NCI-H82 (cell line): ENCODE results near the gene DRC7.
"Not testable (repeated sequence)": the region's sequence is repeated elsewhere in the genome, so short reads cannot be mapped to it uniquely, and the experiment has no call there.

Experiments used
- DNase-seq: peaks from one replicate; lab custom pipeline; 2025; lab: John Stamatoyannopoulos, UW

DRC7 gene

DNA sequence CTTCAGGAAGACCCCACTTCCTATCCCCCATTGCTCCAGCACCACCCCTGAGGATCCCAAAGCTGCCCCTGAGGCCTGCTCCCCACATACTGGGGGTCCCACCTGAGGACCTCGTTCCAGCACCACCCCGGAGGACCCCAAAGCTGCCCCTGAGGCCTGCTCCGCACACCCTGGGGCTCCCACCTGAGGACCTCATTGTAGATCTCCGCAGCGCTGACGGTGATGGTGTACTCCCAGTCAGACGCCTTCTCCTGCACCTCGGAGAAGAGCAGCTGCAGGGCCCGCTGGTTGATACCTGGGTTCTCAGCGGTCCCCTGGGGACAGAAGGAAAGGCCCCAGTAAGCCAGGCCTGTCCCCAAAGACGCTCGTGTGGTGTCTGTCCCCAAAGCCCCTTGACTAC lies 67.4 kb downstream of the DRC7 start:
- no peak for DNase-seq

DNA sequence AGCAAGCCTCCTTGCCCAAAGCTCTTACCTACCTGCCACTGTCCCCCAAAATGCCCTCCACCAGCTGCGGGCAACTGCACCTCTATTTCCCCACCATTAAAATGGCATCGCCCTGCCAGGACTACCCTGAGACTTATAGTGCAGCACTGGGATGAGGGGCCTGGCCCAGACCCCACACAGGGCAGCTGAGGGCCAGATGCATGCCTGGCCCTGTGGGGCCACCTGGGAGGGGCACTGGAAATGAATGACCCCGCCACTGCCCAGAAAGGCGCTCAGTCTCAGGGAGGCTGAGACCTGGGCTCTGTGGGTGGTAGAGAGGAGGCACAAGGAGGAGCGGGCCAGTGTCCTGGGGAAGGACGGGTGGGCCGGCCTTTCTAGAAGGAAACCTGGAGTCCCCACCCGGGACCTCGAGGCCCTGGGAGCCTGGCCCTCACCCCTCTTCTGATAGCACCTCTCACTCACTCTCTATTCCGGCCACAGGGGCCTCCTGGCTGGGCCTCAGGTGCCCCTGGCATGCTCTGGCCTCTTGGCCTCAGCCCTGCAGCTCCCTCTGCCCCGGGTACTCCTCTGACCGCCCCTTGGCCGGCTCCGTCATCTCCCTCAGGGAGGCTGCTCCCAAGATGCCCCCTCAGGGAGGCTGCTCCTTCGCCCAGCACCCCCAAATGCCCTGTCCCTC lies 67.9 kb downstream of the DRC7 start:
- no peak for DNase-seq

DNA sequence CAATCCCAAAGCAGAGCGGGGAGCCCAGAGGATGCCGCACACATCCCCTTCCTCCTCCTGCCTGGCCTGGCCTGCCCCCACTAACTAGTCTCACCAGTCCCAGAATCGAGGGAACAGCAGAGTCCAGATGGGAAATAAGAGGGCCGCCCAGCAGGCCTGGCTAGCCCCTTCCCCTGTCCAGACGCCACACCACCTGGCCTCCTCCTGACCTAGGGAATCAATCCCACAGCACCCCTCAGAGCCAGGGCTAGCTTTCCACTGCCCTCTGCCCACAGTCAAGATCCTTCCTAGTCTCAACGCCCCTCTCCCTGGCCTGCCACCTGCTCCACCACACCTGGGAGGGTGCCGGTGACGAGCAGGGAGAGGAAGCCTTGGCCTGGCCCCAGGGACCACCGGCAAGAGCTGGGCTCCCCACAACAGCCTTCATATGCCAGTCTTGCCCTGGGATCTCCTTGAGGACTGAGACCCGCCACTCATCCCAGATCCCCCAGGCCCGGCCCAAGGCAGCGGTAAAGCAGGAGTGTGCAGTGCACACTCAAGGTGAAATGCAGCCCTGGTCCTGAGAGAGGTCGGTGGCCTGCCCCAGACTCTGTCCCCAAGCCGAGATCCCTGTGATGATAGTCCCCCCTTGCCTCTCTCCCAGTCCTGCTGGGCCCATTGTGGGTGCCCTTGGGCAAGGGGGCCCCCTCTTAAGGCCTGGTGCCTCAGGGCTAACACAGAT lies 68.8 kb downstream of the DRC7 start:
- no peak for DNase-seq

DNA sequence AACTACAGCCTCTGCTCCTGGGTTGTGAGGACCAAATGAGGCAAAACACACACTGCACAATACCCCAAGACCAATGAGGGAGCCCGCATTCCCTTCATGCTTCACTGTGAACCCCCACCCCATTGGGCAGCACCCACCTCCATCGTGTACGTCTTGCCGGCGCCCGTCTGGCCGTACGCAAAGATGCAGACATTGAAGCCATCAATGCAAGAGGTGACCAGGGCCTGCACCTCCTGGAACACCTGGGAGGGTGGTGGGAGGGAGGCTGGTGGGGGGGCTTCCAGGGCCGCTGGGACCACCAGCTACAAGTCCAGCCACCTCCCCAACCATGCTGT lies 69.4 kb downstream of the DRC7 start:
- DNase-seq, result no peak

DNA sequence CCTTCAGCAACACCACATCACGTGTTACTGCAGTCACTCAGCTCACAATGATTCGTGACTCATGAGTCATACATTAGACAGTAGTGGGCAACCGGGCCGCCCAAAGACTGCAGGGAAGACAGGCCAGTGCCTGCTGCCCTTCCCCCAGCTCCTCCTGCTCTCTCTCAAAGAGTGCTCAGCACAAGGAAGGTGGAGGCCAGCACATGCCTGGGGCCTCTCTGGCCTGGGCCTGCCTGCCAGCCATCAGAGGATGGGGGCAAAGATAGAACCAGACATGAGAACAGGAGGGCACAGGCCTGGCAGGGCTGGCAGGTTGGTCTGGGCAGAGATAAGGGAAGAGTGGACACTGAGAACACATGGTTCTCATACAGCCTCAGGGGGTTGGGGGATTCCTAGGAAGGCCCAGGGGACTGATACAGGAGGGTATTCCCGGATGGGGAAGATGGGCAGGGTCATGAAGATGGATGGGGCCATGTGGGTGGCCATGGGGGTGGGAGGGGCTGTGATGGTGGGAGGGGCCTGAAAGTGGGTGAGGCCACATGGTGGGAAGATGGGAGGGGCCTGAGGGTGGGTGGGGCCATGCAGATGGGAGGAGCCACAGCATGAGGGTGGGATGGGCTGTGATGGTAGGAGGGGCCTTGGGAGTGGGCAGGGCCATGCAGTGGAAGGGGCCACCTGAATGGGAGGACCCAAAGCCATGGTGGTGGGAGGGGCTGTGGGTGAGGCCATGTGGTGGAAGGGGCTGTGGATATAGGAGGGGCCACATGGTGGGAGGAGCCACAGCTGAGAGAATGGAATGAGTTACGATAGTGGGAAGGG lies 69.9 kb downstream of the DRC7 start:
- peak; percentile 73 for DNase-seq

DNA sequence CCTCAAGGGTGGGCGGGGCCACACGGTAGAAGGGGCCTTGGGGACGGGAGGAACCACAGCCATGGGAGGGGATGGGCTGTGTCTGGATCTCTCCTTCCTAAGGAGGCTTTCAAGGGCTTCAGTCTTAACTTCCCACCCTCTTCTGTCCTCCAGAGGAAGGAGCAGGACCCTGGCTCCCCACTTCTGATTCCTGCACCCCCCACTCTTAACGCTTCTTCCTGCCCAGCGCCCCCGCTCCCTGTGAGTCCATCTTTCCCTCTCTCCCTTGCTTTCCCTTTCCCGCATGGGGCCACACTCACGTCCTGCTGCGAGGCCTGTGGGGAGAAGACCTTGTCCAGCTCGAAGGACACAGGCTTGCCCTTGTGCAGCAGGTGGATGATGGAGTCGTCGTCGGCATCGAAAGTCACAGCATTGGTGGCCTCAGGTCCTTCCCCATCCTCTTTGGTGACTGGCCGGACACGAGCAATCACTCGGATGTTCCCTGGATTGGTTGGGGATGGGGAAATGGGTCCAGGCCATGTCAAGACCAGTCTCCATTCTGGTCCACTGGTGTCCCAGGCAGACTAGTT lies 70.6 kb downstream of the DRC7 start:
- no peak for DNase-seq

DNA sequence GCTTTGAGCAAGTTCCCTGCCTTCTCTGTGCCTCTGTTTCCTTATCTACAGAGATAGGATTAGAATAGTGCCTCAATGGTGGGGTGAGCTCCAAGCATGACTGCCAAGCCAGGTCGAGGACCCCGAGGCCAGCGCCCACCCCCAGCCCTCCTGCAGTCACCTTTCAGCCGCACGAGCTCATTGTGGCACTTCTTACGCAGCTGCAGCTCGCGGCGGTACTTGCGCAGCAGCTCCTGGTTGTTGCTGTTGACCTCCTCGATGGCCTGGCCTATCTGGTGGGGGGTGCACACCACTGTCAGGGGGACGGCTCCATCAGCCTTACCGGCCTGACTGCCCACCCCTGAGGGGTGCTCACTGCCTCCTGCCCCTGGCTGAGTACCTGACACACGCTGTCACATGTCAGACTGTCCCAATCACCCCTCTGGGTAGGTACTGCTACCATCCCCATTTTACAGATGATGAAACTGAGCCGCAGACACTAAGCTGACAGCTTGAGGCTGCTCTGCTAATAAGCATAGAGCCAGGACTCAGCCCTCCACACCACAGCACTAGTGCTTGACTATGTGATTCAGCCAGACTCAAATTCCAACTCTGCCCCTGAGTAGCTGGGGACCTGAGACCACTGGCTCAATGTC lies 72.2 kb downstream of the DRC7 start:
- no peak for DNase-seq

DNA sequence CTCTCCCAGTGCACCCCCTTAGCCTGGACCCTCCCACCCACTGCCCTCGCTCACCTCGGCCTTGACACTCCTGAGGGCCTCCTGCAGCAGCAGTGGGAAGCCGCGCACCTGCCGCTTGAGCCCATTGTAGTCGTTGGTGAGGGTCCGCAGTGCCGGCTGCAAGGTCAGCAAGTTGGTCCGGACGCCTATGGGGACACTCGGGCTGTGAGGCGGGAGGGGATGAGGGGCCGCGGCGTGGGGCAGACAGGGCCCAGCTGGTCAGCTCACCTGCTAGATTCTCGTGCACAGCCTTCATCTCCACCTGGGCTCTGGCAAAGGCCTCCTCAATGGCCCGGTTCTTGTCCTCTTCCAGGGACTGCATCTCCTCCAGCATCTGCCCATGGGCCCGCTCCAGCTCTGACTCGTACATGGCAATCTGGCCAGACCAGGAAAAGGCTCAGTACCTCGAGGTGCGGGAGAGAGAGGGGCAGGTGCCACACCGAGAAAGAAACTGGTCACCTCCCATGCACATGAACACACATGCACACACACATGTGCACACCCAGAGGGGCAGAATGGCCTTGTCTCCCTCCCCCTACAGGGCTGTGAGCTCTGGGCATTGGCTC lies 75.0 kb downstream of the DRC7 start:
- DNase-seq, result no peak

DNA sequence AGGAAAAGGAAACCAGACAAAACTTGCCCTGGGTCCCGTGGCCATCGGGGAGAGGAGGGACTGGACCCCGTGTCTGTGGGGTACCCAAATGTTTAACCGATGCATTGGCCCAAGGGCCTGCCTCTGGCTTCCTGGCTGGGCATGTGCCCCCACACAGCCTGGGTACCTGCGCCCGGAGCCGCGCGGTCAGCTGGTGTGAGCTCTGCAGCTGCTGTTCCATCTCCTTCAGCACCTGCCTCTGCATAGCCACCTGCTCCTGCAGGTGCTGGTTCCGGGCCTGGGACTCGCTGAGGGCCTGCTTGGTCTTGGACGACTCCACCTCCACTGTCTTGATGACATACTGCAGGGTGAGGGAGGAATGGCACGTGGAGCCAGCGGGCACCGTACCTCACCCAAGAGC lies 75.8 kb downstream of the DRC7 start:
- no peak for DNase-seq

DNA sequence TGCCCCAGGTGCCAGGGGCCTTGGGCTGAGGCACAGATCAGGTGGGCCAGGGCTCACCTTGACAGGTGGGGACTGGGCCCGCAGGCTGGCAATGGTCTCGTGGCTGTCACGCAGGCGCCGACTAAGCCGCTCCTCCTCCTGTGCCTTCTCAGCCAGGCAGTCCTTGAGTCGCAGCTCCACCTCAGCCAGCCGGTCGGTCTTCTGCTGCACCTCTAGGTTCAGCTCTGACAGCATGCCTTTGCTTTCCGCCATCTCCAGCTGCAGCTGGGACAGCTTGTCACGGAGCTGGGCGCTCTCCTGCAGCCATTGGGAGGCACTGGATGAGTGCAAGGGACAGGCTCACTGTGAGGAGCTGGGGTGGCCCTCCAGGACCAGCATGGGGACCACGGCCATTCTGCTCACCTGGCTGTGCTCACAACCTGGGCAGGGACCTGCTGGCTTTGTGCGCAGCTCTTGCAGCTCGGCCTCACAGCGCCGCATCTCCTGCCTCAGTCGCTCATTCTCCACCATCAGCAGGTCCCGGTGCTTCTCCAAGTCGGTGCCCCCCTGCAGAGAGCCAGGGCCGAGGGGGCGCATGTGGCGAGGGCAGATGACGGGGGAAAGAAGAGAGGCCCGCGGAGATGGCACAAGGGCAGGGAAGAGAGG lies 76.7 kb downstream of the DRC7 start:
- DNase-seq, result no peak

DNA sequence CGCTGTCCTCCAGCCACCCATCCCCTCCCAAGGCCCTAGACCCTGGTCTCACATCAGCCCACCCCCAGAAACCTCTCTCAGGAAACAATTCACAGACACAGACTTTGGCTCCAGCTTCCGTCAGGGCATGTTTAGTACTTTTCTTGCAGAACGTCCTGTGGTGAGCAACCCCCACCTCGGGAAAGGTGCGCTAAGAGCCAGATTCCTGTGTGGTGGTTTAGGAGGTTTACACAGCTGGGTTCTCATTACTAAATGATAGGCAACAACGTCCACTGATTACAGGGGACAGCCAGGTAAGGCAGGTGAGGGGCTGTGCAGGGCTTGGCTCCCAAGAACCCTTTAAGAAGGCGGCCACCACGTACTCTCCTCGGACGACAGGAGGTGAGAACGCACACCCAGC lies 78.4 kb downstream of the DRC7 start:
- no peak for DNase-seq

DNA sequence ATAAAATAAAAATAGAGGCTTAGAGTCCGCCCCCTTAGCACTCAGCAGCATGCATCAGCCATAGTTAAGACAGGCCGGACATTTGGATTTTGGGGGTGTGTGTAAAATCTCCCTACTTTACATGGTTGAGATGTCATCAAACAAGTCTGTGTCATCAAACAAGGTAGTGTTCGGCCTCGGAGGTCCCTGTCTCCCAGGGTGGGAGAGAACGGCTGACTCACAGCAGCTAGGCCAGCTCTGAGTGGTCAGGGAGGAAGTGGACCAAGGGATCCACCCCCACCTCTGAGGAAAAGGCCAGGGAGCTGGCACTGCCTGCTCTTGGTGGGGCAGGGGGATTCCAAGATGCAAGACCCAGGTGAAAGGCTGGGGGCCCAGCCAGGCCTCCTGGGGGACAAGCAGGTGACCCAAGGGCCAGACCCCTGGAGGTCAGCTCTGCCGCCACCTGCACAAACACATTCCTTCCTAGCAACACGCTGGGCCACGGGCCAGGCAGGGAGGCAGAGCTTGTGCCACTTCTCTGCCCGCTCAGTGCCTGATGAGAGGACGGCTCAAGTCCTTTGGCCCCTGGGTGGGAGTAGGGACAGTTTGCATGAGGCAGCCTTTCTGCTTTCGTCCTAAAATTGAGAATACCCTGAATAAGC lies 79.2 kb downstream of the DRC7 start:
- no peak for DNase-seq

DNA sequence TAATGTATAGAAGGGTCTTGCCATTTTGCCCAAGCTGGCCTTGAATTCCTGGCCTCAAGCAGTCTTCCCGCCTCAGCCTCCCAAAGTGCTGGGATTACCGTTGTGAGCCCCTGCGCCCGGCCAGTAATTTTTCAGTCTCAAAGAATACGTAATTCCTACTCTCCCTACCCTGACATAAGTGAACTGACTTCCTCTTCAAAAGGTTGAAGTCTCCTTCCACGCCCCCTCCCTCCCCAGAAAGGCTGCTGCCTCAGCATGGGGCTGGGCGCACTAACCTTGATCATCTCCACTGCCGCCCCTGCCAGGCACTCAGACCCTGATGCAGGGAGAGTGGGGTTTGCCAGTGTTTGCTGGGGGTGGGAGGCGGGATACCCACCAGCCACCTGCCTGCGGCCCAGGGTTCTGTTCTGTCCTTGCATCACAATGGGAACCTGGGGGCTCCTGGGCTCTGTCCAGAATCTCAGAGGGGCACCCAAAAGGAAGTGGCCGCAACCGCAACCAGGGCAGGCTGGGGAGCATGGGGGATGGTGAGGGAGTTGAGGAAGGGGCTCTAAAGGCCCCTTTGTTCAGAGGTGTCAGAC lies 80.2 kb downstream of the DRC7 start:
- DNase-seq, result no peak

DNA sequence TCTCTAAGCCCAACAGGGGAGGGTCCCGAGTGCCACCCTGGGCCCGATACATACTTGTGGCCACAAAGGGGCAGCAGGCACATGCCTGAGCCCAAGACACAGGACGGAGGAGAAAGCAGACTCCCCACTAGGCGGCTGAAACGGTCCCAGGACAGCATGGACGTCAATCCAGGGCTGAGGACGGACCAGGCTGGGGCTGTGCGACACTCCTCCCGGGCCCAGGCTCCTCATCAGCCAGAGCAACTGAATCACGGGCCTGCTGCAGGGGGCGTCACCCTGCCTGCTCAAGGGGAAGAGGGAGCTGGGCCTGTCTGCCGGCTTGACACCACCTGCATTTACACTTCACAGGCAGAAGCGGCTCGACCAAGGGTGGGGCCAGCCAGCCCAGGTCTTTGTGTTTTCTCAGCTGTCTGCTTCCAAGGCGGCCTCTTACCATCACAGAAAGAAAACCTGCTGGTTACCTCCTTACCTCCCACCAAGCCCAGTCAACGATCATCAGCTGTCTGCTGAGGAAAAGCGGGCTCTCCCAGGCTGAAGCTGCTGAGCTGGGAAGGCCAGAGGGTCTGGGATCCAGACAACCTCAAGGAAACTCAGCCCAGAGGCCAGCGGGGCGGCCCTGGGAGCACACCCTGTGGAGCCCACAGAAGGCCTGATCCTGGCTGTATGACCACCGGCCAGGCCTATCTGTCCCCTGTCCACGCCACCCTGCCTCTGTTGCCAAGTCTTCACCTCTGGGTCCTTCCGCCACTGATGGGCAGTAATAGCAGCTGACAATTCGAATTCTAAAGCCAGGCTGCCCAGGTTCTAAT lies 81.3 kb downstream of the DRC7 start:
- DNase-seq, result peak; percentile 44

DNA sequence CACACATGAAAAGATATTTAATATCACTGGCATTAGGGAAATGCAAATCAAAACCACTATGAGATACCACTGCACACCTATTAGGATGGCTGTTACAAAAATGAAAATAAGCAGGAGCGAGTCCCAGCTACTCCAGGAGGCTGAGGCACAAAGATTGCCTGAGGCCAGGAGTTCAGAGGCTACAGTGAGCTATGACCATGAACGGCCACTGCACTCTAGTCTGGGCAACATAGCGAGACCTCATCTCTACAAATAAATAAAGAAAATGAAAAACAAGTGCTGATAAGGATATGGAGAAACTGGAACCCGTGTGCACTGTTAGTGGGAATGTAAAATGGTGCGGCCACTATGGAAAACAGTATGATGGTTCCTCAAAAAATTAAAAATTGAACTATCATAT lies 84.1 kb downstream of the DRC7 start:
- no peak for DNase-seq

DNA sequence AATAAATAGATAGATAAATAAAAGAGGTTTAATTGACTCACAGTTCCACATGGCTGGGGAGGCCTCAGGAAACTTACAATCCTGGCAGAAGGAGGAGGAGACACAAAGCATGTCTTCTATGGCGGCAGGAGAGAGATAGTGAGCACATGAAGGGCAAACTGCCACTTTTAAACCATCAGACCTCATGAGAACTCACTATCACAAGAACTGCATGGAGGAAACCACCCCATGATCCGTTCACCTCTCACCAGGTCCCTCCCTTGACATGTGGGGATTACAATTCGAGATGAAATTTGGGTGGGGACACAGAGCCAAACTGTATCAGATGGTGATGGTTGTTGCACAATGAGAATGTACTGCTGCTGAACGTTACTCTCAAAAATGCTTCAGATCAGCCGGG lies 85.2 kb downstream of the DRC7 start:
- not testable (repeated sequence) for DNase-seq

DNA sequence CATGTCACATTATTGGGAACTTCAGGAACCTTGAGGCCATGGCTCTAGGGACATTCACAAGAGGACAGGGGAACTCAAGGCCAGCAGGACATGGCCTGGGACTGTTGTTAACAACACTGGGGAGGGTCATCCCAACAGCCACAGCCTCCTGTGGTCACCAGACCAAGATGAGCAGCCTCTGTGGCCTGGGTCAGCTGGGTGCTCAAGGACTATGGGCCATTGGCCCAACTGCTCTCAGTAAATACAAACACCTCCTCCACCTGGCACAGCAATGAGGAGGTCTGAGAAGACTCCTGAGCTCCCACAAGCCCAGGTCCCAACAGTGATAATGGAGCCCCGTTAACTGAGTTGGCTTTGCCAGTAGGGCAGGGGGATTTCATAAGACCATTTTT lies 86.7 kb downstream of the DRC7 start:
- no peak for DNase-seq
